DOHH2 (cell line): ENCODE data around the gene MOV10.

ENCODE experiments used
- EZH2phosphoT487 ChIP-seq: fragments of 200-600 bp; sonication (generic); IDR thresholded peaks from 2 replicates; pipeline ENCODE4 v1.6.1; 2017; ENCODE audit warnings: borderline replicate concordance, mild to moderate bottlenecking, antibody characterized with exemption, low read length, moderate library complexity, mixed read lengths
- TF ChIP-seq, protein P1 (sequence below): fragments of 200-600 bp; sonication (generic); IDR thresholded peaks from one replicate; pipeline ENCODE4 v1.5.1; 2014; ENCODE audit warnings: antibody characterized with exemption, mild to moderate bottlenecking, low read depth, low read length; ENCODE audit not compliant: poor library complexity, severe bottlenecking

DNA sequence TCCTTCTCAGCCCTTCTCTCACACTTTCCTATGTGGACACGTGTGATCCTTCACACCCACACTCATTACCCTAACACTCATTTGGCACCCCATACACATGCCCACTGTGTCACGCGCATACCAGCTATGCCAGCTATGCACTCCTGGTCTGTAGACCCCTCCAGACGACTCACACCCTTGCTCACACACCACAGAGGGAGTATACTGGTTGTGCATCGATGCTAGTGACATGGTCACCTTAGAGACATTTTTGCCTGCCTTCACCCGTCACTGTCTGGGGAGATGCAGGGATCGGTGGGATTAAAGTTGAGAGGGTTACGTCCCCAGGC lies 49.0 kb downstream of the MOV10 start:
- TF ChIP-seq, protein P1, sequence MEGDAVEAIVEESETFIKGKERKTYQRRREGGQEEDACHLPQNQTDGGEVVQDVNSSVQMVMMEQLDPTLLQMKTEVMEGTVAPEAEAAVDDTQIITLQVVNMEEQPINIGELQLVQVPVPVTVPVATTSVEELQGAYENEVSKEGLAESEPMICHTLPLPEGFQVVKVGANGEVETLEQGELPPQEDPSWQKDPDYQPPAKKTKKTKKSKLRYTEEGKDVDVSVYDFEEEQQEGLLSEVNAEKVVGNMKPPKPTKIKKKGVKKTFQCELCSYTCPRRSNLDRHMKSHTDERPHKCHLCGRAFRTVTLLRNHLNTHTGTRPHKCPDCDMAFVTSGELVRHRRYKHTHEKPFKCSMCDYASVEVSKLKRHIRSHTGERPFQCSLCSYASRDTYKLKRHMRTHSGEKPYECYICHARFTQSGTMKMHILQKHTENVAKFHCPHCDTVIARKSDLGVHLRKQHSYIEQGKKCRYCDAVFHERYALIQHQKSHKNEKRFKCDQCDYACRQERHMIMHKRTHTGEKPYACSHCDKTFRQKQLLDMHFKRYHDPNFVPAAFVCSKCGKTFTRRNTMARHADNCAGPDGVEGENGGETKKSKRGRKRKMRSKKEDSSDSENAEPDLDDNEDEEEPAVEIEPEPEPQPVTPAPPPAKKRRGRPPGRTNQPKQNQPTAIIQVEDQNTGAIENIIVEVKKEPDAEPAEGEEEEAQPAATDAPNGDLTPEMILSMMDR = no peak
- no peak for TF ChIP-seq EZH2phosphoT487
